Caco-2 (cell line): ENCODE measurements around the gene NSD1. TPM values are rescaled to one million over a fixed set of nuclear protein-coding genes. Genes with fewer than 3 reads are reported as not detected.

ENCODE experiments used
- BruUV-seq: library from RNA; stranded (reverse); fragments of 400-500 nt; replicated peaks from 2 replicates; lab custom pipeline; 2021; lab: Mats Ljungman, UMichigan
- CTCF ChIA-PET: fragments of 300-600 bp; sonication (Branson Sonifier 250); formaldehyde crosslinking; loops from one replicate; lab custom pipeline; 2022; ENCODE audit warnings: antibody characterized with exemption; lab: Charles Lee
- POLR2A ChIA-PET: fragments of 300-600 bp; sonication (Branson Sonifier 250); formaldehyde crosslinking; loops from one replicate; lab custom pipeline; 2022; ENCODE audit warnings: antibody characterized with exemption; lab: Charles Lee
- DNase-seq, 2 experiments: peaks; one replicate each; pipeline versions ENCODE4 v3.0.0 to v3.0.0-alpha.2; 2020 to 2022
- H3K27me3 ChIP-seq: replicated peaks from 2 replicates; pipeline ENCODE4 v1.6.0; 2011; ENCODE audit warnings: low read length; ENCODE audit not compliant: control insufficient read depth, insufficient read depth
- H3K36me3 ChIP-seq: 2 replicates; pipeline ENCODE4 v1.5.1; 2011; ENCODE audit warnings: low read length; ENCODE audit not compliant: control insufficient read depth, insufficient read depth
- H3K4me1 ChIP-seq: fragments of 250-450 bp; sonication (Bioruptor Pico); 2 replicates; pipeline ENCODE4 v1.5.1; 2020; ENCODE audit warnings: mild to moderate bottlenecking
- H3K4me3 ChIP-seq: 2 replicates; pipeline ENCODE4 v1.5.1; 2011; ENCODE audit warnings: low read depth, mild to moderate bottlenecking, control low read depth, low read length
- H3K9me3 ChIP-seq: fragments of 250-450 bp; sonication (Bioruptor Pico); 2 replicates; pipeline ENCODE4 v1.5.1; 2020; ENCODE audit warnings: mild to moderate bottlenecking, moderate library complexity
- H3K27ac Mint-ChIP-seq: one replicate; pipeline ENCODE4 v1.8.0; 2022; ENCODE audit warnings: mixed read lengths; ENCODE audit not compliant: unreplicated experiment
- H3K27me3 Mint-ChIP-seq: one replicate; pipeline ENCODE4 v1.8.0; 2022; ENCODE audit warnings: mixed read lengths; ENCODE audit not compliant: insufficient read depth, unreplicated experiment
- H3K36me3 Mint-ChIP-seq: one replicate; pipeline ENCODE4 v1.8.0; 2022; ENCODE audit warnings: mild to moderate bottlenecking, mixed read lengths; ENCODE audit not compliant: insufficient read depth, unreplicated experiment
- H3K4me1 Mint-ChIP-seq: one replicate; pipeline ENCODE4 v1.8.0; 2022; ENCODE audit warnings: low read depth, mixed read lengths; ENCODE audit not compliant: unreplicated experiment
- H3K4me3 Mint-ChIP-seq: one replicate; pipeline ENCODE4 v1.8.0; 2022; ENCODE audit warnings: mild to moderate bottlenecking, moderate library complexity, mixed read lengths; ENCODE audit not compliant: unreplicated experiment
- H3K9me3 Mint-ChIP-seq: one replicate; pipeline ENCODE4 v1.8.0; 2022; ENCODE audit warnings: mixed read lengths; ENCODE audit not compliant: unreplicated experiment
- CTCF ChIP-seq, 2 experiments: fragments of 200-600 bp in 1 of 2; IDR thresholded peaks; 1 replicate in 1 of 2; 2 replicates in 1 of 2; pipeline versions ENCODE4 v1.5.1 to v1.8.0; 2011 to 2022; ENCODE audit warnings: antibody characterized with exemption in 1 of 2, control low read depth in 1 of 2, inconsistent platforms in 1 of 2, low read depth in 1 of 2, low read length in 1 of 2, mild to moderate bottlenecking in 1 of 2, moderate library complexity in 1 of 2; ENCODE audit not compliant: insufficient read depth in 1 of 2, severe bottlenecking in 1 of 2, unreplicated experiment in 1 of 2
- intact Hi-C: fragments of 100-400 bp; cut with micrococcal nuclease; formaldehyde crosslinking; loops from one replicate; pipeline ENCODE4 v1.10.0; 2022; ENCODE audit not compliant: unreplicated experiment
- total RNA-seq: library from RNA; stranded (reverse); gene quantifications from 2 replicates; pipeline ENCODE4 v1.2.3, GENCODE V29; 2022

The NSD1 gene
- total RNA-seq, 1 experiment from 2014 or later, result 67.4 TPM

- Mint-ChIP-seq H3K9me3 (no peaks in the 10 kb centered on the region), H3K4me1 (peaks cover 13% of the 10 kb centered on the region), H3K27ac (peak overlapping the region; percentile 13), H3K27me3 (no peaks in the 10 kb centered on the region), H3K36me3 (peaks cover 71% of the 10 kb centered on the region), H3K4me3 (no peak overlapping the region)
- no TSS peak for BruUV-seq
- intact Hi-C loops, result no loop called here
- H3K27me3 ChIP-seq, result no peaks in the 10 kb centered on the region
- CTCF ChIA-PET, result interaction anchor here (0.9 to 1.9 kb wide), 3 partner anchors 12 to 210 kb away, joined by 3 to 11 read pairs (median 4); partner anchors contain the start of gene FGFR4
- no peak overlapping the region for H3K4me3 ChIP-seq
- peaks cover 5% of the 10 kb centered on the region; the same call in 1 of the 2 replicates for H3K36me3 ChIP-seq
- DNase-seq, result peak in 1 of 2 experiments; percentile 50
- POLR2A ChIA-PET, result interaction anchor here (2.5 kb wide), 1 partner anchor 13 kb away, joined by 33 read pairs; the partner anchor contains the start of gene FGFR4
- TF ChIP-seq CTCF (IDR thresholded peaks at IDR 0.05; ENCODE audit: insufficient read depth in 1 of 2, low read depth in 1 of 2, low read length in 1 of 2, severe bottlenecking in 1 of 2, unreplicated experiment in 1 of 2), result no peak
- H3K4me1 ChIP-seq, result peaks cover 16% of the 10 kb centered on the region
- H3K9me3 ChIP-seq, result no peaks in the 10 kb centered on the region
Measured at GRCh38 chr5:177099422-177100093, 34.0 kb upstream of the NSD1 start.

GRCh38 chr5:177100714-177101121, 32.9 kb upstream of the NSD1 start:
- H3K27ac Mint-ChIP-seq, result no peak overlapping the region
- no peaks in the 10 kb centered on the region for H3K9me3 Mint-ChIP-seq
- H3K4me1 Mint-ChIP-seq, result peaks cover 7% of the 10 kb centered on the region
- ChIA-PET CTCF (interaction anchor here (1.9 kb wide), 1 partner anchor 14 kb away, joined by 11 read pairs; the partner anchor contains the start of gene FGFR4), POLR2A (interaction anchor here (1.2 kb wide), 1 partner anchor 14 kb away, joined by 9 read pairs; the partner anchor contains the start of gene FGFR4)
- intact Hi-C loops, result no loop called here
- no peak for DNase-seq
- BruUV-seq, result no TSS peak
- Histone ChIP-seq H3K9me3 (no peaks in the 10 kb centered on the region), H3K4me3 (no peak overlapping the region), H3K27me3 (no peaks in the 10 kb centered on the region), H3K4me1 (peaks cover 13% of the 10 kb centered on the region), H3K36me3 (peaks cover 3% of the 10 kb centered on the region; the same call in 1 of the 2 replicates)
- no peaks in the 10 kb centered on the region for H3K27me3 Mint-ChIP-seq
- no peak overlapping the region for H3K4me3 Mint-ChIP-seq
- H3K36me3 Mint-ChIP-seq, result peaks cover 59% of the 10 kb centered on the region
- TF ChIP-seq CTCF (IDR thresholded peaks at IDR 0.05; ENCODE audit: insufficient read depth in 1 of 2, low read depth in 1 of 2, low read length in 1 of 2, severe bottlenecking in 1 of 2, unreplicated experiment in 1 of 2), result no peak

- no peak overlapping the region for H3K27ac Mint-ChIP-seq
- no peaks in the 10 kb centered on the region for H3K27me3 Mint-ChIP-seq
- peaks cover 17% of the 10 kb centered on the region for H3K4me1 Mint-ChIP-seq
- intact Hi-C loops, result no loop called here
- no peaks in the 10 kb centered on the region for H3K36me3 ChIP-seq
- BruUV-seq, result no TSS peak
- no peak for DNase-seq
- H3K9me3 Mint-ChIP-seq, result no peaks in the 10 kb centered on the region
- CTCF ChIA-PET, result interaction anchor here (1.0 kb wide), 1 partner anchor 17 kb away, joined by 4 read pairs; the partner anchor contains the start of gene FGFR4
- no peaks in the 10 kb centered on the region for H3K27me3 ChIP-seq
- H3K36me3 Mint-ChIP-seq, result peaks cover 30% of the 10 kb centered on the region
- no peak overlapping the region for H3K4me3 Mint-ChIP-seq
- no peak overlapping the region for H3K4me3 ChIP-seq
- TF ChIP-seq CTCF (IDR thresholded peaks at IDR 0.05; ENCODE audit: insufficient read depth in 1 of 2, low read depth in 1 of 2, low read length in 1 of 2, severe bottlenecking in 1 of 2, unreplicated experiment in 1 of 2), result no peak
- no peaks in the 10 kb centered on the region for H3K9me3 ChIP-seq
- peaks cover 24% of the 10 kb centered on the region for H3K4me1 ChIP-seq
- POLR2A ChIA-PET, result no interaction called here
Measured at GRCh38 chr5:177103523-177104253, 29.9 kb upstream of the NSD1 start.
